ENCODE results near the gene ZC3H12D.

ZC3H12D gene

DNA sequence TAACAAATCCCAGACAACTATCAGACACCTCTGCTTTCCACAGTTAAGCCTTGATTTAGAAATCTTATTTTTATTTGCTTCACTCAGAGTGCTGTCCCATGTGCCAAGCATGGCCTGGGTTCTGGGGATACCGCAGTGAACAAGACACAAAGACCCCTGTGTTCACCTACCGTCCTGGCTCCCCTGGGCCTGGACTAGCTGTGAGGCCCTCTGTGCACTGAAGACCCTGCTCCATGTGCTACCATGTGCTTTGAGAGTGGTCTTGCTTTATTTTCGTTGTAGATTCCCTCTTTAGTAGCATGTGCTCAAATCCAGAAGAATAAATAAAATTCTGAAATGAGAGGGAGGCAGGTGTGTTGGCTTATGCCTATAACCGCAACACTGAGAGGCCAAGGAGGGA, 62.2 kb downstream of the ZC3H12D start:
- Histone ChIP-seq H3K27me3 (ENCODE audit: insufficient read depth, low read length) (peaks cover 4% of the 10 kb centered on the region; the same call in 1 of the 2 replicates), H3K9me2 (ENCODE audit: low read depth, low read length) (no peaks in the 10 kb centered on the region), H4K20me1 (ENCODE audit: insufficient read depth, low read length) (no peaks in the 10 kb centered on the region), H3K9ac (ENCODE audit: low read length) (no peak overlapping the region), H3F3A (ENCODE audit: insufficient read depth, low read length) (no peaks in the 10 kb centered on the region), H3K9me3 (ENCODE audit: low read length) (no peaks in the 10 kb centered on the region), H3K4me3 (ENCODE audit: low read depth, low read length, poor library complexity, severe bottlenecking) (no peak overlapping the region), H3K27ac (ENCODE audit: low read depth, low read length, poor library complexity, severe bottlenecking) (no peak overlapping the region), H3K36me3 (ENCODE audit: insufficient read depth, low read length) (no peaks in the 10 kb centered on the region), H2AFZ (ENCODE audit: low read length) (no peak overlapping the region), H3K4me2 (ENCODE audit: low read length) (no peak overlapping the region), H3K79me2 (ENCODE audit: insufficient read depth, low read length) (no peaks in the 10 kb centered on the region), H3K4me1 (ENCODE audit: insufficient read depth, low read length, severe bottlenecking) (no peaks in the 10 kb centered on the region)
- TF ChIP-seq, protein P1, sequence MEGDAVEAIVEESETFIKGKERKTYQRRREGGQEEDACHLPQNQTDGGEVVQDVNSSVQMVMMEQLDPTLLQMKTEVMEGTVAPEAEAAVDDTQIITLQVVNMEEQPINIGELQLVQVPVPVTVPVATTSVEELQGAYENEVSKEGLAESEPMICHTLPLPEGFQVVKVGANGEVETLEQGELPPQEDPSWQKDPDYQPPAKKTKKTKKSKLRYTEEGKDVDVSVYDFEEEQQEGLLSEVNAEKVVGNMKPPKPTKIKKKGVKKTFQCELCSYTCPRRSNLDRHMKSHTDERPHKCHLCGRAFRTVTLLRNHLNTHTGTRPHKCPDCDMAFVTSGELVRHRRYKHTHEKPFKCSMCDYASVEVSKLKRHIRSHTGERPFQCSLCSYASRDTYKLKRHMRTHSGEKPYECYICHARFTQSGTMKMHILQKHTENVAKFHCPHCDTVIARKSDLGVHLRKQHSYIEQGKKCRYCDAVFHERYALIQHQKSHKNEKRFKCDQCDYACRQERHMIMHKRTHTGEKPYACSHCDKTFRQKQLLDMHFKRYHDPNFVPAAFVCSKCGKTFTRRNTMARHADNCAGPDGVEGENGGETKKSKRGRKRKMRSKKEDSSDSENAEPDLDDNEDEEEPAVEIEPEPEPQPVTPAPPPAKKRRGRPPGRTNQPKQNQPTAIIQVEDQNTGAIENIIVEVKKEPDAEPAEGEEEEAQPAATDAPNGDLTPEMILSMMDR (IDR thresholded peaks at IDR 0.05; ENCODE audit: low read length), result no peak
- TF ChIP-seq EZH2 (IDR thresholded peaks at IDR 0.05; ENCODE audit: borderline replicate concordance, low read length), result no peak

DNA sequence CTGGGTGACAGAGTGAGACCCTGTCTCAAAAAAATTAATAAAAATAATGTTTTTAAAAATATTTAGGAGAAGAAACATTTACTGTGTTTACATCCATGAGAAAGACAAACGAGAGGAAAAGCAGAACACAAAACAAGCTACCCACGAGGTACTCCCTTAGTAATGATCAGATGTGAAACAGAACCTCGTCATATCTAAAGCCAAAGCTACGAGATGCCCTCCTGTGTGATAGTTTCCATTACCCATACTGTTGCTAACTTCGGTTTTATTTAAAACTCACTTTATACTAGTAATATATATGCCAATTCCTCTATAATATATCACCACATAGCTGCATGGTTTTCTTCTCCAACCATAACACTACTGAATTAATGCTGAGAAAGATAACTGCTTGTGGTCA, 63.7 kb downstream of the ZC3H12D start:
- Histone ChIP-seq H3K27ac (ENCODE audit: low read depth, low read length, poor library complexity, severe bottlenecking) (no peak overlapping the region), H3K9ac (ENCODE audit: low read length) (no peak overlapping the region), H3K4me1 (ENCODE audit: insufficient read depth, low read length, severe bottlenecking) (no peaks in the 10 kb centered on the region), H4K20me1 (ENCODE audit: insufficient read depth, low read length) (no peaks in the 10 kb centered on the region), H3K27me3 (ENCODE audit: insufficient read depth, low read length) (peaks cover 4% of the 10 kb centered on the region; the same call in 1 of the 2 replicates), H3K9me2 (ENCODE audit: low read depth, low read length) (no peaks in the 10 kb centered on the region), H3K4me2 (ENCODE audit: low read length) (no peak overlapping the region), H3K79me2 (ENCODE audit: insufficient read depth, low read length) (no peaks in the 10 kb centered on the region), H3K4me3 (ENCODE audit: low read depth, low read length, poor library complexity, severe bottlenecking) (no peak overlapping the region), H3K36me3 (ENCODE audit: insufficient read depth, low read length) (no peaks in the 10 kb centered on the region), H2AFZ (ENCODE audit: low read length) (no peak overlapping the region), H3F3A (ENCODE audit: insufficient read depth, low read length) (no peaks in the 10 kb centered on the region), H3K9me3 (ENCODE audit: low read length) (no peaks in the 10 kb centered on the region)
- TF ChIP-seq, protein P1 (IDR thresholded peaks at IDR 0.05; ENCODE audit: low read length), result no peak
- TF ChIP-seq EZH2 (IDR thresholded peaks at IDR 0.05; ENCODE audit: borderline replicate concordance, low read length), result no peak

GRCh38 chr6:149419696-149420404, 65.0 kb downstream of the ZC3H12D start:
- no peaks in the 10 kb centered on the region for H3K36me3 ChIP-seq (ENCODE audit: insufficient read depth, low read length)
- no peak for TF ChIP-seq EZH2 (IDR thresholded peaks at IDR 0.05; ENCODE audit: borderline replicate concordance, low read length)
- TF ChIP-seq, protein P1 (IDR thresholded peaks at IDR 0.05; ENCODE audit: low read length), result no peak
- no peak overlapping the region for H3K4me2 ChIP-seq (ENCODE audit: low read length)

More at GRCh38 chr6:149419696-149420404, 65.0 kb downstream of the ZC3H12D start:
- H3K9ac ChIP-seq (ENCODE audit: low read length), result no peak overlapping the region
- H3K9me3 ChIP-seq (ENCODE audit: low read length), result no peaks in the 10 kb centered on the region
- no peaks in the 10 kb centered on the region for H3F3A ChIP-seq (ENCODE audit: insufficient read depth, low read length)
- no peak overlapping the region for H3K4me3 ChIP-seq (ENCODE audit: low read depth, low read length, poor library complexity, severe bottlenecking)
- H4K20me1 ChIP-seq (ENCODE audit: insufficient read depth, low read length), result no peaks in the 10 kb centered on the region
- H2AFZ ChIP-seq (ENCODE audit: low read length), result no peak overlapping the region
- no peak overlapping the region for H3K27ac ChIP-seq (ENCODE audit: low read depth, low read length, poor library complexity, severe bottlenecking)
- H3K9me2 ChIP-seq (ENCODE audit: low read depth, low read length), result no peaks in the 10 kb centered on the region
- no peaks in the 10 kb centered on the region for H3K4me1 ChIP-seq (ENCODE audit: insufficient read depth, low read length, severe bottlenecking)
- peaks cover 4% of the 10 kb centered on the region; the same call in 1 of the 2 replicates for H3K27me3 ChIP-seq (ENCODE audit: insufficient read depth, low read length)
- no peaks in the 10 kb centered on the region for H3K79me2 ChIP-seq (ENCODE audit: insufficient read depth, low read length)

Data from OCI-LY1 (cell line).